ENCODE data around the gene SNX6. TPM values are rescaled to one million over a fixed set of nuclear protein-coding genes. Genes with fewer than 3 reads are reported as not detected.

Gene SNX6
- total and polyA plus RNA-seq, 2 experiments from 2014 or later, result 110 to 157 TPM

DNA sequence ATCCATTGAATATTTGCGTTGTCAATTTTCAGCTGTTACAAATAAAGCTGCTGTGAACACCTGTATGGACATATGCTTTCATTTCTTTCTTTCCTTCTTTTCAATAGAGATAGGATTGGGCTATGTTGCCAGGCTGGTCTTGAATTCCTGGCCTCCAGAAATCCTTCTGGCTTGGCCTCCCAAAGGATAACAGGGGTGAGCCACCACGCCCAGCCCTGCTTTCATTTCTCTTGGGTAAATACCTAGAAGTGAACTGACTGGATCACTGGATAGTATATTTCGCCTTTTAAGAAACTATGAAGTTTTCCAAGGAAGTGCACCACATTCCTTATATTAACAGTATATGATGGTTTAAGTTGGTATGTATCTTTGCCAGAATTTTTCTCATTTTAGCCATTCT, 58.2 kb downstream of the SNX6 start:
- Histone ChIP-seq H3K4me3 (no peak overlapping the region), H3K79me2 (replicated peaks; ENCODE audit: insufficient read depth) (no peaks in the 10 kb centered on the region), H3K27ac (ENCODE audit: low read depth) (no peak overlapping the region), H3F3A (replicated peaks; ENCODE audit: low read depth) (no peaks in the 10 kb centered on the region), H3K36me3 (ENCODE audit: insufficient read depth) (peaks cover 21% of the 10 kb centered on the region), H2AFZ (no peak overlapping the region), H3K27me3 (ENCODE audit: insufficient read depth) (no peaks in the 10 kb centered on the region), H3K4me1 (ENCODE audit: insufficient read depth) (no peaks in the 10 kb centered on the region), H4K20me1 (replicated peaks; ENCODE audit: insufficient read depth) (no peaks in the 10 kb centered on the region; the same call in none of the 2 replicates), H3K9me2 (ENCODE audit: insufficient read depth) (no peaks in the 10 kb centered on the region), H3K4me2 (no peak overlapping the region)
- peaks cover 4% of the 10 kb centered on the region for H3K27me3 Mint-ChIP-seq (ENCODE audit: insufficient read depth, low read depth, poor library complexity)
- TF ChIP-seq ZNF331 (CRISPR knock-in tag; IDR thresholded peaks at IDR 0.05; ENCODE audit: low read depth), result no peak
- no peak for TF ChIP-seq CREB1 (CRISPR knock-in tag; IDR thresholded peaks at IDR 0.05; ENCODE audit: low read depth)
- TF ChIP-seq, protein P1, sequence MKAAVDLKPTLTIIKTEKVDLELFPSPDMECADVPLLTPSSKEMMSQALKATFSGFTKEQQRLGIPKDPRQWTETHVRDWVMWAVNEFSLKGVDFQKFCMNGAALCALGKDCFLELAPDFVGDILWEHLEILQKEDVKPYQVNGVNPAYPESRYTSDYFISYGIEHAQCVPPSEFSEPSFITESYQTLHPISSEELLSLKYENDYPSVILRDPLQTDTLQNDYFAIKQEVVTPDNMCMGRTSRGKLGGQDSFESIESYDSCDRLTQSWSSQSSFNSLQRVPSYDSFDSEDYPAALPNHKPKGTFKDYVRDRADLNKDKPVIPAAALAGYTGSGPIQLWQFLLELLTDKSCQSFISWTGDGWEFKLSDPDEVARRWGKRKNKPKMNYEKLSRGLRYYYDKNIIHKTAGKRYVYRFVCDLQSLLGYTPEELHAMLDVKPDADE (IDR thresholded peaks at IDR 0.05), result no peak
- TF ChIP-seq, protein P2, sequence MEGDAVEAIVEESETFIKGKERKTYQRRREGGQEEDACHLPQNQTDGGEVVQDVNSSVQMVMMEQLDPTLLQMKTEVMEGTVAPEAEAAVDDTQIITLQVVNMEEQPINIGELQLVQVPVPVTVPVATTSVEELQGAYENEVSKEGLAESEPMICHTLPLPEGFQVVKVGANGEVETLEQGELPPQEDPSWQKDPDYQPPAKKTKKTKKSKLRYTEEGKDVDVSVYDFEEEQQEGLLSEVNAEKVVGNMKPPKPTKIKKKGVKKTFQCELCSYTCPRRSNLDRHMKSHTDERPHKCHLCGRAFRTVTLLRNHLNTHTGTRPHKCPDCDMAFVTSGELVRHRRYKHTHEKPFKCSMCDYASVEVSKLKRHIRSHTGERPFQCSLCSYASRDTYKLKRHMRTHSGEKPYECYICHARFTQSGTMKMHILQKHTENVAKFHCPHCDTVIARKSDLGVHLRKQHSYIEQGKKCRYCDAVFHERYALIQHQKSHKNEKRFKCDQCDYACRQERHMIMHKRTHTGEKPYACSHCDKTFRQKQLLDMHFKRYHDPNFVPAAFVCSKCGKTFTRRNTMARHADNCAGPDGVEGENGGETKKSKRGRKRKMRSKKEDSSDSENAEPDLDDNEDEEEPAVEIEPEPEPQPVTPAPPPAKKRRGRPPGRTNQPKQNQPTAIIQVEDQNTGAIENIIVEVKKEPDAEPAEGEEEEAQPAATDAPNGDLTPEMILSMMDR (conservative IDR thresholded peaks at IDR 0.05; ENCODE audit: low read depth in 2 of 2), result no peak
- no peak for TF ChIP-seq STAT1 (IDR thresholded peaks at IDR 0.05; ENCODE audit: unreplicated experiment)
- TF ChIP-seq, protein P3, sequence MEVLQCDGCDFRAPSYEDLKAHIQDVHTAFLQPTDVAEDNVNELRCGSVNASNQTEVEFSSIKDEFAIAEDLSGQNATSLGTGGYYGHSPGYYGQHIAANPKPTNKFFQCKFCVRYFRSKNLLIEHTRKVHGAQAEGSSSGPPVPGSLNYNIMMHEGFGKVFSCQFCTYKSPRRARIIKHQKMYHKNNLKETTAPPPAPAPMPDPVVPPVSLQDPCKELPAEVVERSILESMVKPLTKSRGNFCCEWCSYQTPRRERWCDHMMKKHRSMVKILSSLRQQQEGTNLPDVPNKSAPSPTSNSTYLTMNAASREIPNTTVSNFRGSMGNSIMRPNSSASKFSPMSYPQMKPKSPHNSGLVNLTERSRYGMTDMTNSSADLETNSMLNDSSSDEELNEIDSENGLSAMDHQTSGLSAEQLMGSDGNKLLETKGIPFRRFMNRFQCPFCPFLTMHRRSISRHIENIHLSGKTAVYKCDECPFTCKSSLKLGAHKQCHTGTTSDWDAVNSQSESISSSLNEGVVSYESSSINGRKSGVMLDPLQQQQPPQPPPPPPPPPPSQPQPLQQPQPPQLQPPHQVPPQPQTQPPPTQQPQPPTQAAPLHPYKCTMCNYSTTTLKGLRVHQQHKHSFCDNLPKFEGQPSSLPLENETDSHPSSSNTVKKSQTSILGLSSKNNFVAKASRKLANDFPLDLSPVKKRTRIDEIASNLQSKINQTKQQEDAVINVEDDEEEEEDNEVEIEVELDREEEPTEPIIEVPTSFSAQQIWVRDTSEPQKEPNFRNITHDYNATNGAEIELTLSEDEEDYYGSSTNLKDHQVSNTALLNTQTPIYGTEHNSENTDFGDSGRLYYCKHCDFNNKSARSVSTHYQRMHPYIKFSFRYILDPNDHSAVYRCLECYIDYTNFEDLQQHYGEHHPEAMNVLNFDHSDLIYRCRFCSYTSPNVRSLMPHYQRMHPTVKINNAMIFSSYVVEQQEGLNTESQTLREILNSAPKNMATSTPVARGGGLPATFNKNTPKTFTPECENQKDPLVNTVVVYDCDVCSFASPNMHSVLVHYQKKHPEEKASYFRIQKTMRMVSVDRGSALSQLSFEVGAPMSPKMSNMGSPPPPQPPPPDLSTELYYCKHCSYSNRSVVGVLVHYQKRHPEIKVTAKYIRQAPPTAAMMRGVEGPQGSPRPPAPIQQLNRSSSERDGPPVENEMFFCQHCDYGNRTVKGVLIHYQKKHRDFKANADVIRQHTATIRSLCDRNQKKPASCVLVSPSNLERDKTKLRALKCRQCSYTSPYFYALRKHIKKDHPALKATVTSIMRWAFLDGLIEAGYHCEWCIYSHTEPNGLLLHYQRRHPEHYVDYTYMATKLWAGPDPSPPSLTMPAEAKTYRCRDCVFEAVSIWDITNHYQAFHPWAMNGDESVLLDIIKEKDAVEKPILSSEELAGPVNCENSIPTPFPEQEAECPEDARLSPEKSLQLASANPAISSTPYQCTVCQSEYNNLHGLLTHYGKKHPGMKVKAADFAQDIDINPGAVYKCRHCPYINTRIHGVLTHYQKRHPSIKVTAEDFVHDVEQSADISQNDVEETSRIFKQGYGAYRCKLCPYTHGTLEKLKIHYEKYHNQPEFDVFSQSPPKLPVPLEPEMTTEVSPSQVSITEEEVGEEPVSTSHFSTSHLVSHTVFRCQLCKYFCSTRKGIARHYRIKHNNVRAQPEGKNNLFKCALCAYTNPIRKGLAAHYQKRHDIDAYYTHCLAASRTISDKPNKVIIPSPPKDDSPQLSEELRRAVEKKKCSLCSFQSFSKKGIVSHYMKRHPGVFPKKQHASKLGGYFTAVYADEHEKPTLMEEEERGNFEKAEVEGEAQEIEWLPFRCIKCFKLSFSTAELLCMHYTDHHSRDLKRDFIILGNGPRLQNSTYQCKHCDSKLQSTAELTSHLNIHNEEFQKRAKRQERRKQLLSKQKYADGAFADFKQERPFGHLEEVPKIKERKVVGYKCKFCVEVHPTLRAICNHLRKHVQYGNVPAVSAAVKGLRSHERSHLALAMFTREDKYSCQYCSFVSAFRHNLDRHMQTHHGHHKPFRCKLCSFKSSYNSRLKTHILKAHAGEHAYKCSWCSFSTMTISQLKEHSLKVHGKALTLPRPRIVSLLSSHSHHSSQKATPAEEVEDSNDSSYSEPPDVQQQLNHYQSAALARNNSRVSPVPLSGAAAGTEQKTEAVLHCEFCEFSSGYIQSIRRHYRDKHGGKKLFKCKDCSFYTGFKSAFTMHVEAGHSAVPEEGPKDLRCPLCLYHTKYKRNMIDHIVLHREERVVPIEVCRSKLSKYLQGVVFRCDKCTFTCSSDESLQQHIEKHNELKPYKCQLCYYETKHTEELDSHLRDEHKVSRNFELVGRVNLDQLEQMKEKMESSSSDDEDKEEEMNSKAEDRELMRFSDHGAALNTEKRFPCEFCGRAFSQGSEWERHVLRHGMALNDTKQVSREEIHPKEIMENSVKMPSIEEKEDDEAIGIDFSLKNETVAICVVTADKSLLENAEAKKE (CRISPR knock-in tag; IDR thresholded peaks at IDR 0.05), result no peak
- no peak for TF ChIP-seq ZNF114 (CRISPR knock-in tag; IDR thresholded peaks at IDR 0.05)
- TF ChIP-seq, protein P4, sequence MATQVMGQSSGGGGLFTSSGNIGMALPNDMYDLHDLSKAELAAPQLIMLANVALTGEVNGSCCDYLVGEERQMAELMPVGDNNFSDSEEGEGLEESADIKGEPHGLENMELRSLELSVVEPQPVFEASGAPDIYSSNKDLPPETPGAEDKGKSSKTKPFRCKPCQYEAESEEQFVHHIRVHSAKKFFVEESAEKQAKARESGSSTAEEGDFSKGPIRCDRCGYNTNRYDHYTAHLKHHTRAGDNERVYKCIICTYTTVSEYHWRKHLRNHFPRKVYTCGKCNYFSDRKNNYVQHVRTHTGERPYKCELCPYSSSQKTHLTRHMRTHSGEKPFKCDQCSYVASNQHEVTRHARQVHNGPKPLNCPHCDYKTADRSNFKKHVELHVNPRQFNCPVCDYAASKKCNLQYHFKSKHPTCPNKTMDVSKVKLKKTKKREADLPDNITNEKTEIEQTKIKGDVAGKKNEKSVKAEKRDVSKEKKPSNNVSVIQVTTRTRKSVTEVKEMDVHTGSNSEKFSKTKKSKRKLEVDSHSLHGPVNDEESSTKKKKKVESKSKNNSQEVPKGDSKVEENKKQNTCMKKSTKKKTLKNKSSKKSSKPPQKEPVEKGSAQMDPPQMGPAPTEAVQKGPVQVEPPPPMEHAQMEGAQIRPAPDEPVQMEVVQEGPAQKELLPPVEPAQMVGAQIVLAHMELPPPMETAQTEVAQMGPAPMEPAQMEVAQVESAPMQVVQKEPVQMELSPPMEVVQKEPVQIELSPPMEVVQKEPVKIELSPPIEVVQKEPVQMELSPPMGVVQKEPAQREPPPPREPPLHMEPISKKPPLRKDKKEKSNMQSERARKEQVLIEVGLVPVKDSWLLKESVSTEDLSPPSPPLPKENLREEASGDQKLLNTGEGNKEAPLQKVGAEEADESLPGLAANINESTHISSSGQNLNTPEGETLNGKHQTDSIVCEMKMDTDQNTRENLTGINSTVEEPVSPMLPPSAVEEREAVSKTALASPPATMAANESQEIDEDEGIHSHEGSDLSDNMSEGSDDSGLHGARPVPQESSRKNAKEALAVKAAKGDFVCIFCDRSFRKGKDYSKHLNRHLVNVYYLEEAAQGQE (IDR thresholded peaks at IDR 0.05; ENCODE audit: unreplicated experiment), result no peak
- TF ChIP-seq POLR2AphosphoS5 (IDR thresholded peaks at IDR 0.05; ENCODE audit: low read depth), result no peak
- no peak for TF ChIP-seq JUNB (IDR thresholded peaks at IDR 0.05; ENCODE audit: unreplicated experiment)
- no peak for TF ChIP-seq EZH2phosphoT487 (IDR thresholded peaks at IDR 0.05; ENCODE audit: unreplicated experiment)
- no peak for TF ChIP-seq NANOG (IDR thresholded peaks at IDR 0.05; ENCODE audit: borderline replicate concordance)
- no peak for TF ChIP-seq EZH2 (IDR thresholded peaks at IDR 0.05; ENCODE audit: low read depth, unreplicated experiment)
- H3K4me1 Mint-ChIP-seq, result no peaks in the 10 kb centered on the region
- H3K36me3 Mint-ChIP-seq (ENCODE audit: low read depth), result peaks cover 31% of the 10 kb centered on the region
- no peak for DNase-seq (ENCODE audit: low spot score)
- no peak overlapping the region for H3K4me3 Mint-ChIP-seq
- ATAC-seq, result no peak
- H3K27ac Mint-ChIP-seq, result no peak overlapping the region
- no peaks in the 10 kb centered on the region for H3K9me3 Mint-ChIP-seq
